ENCODE measurements around the gene ABCD4. TPM values are rescaled to one million over a fixed set of nuclear protein-coding genes. Genes with fewer than 3 reads are reported as not detected.

Gene ABCD4
- total RNA-seq, 2 donors from 2014 or later = 33.4 to 77.3 TPM

GRCh38 chr14:74239848-74240793 is 62.6 kb downstream of the ABCD4 start:
- intact Hi-C loops (cut with DNase I) = no loop called here
- H3K9me3 ChIP-seq = no peaks in the 10 kb centered on the region

GRCh38 chr14:74238974-74239847 is 63.5 kb downstream of the ABCD4 start, which contains the start of gene VSX2:
Gene VSX2, plus strand, starts transcription at chr14:74239449. Its CDS starts 113 bp downstream, at chr14:74239562.
- Histone ChIP-seq H3K36me3 (no peaks in the 10 kb centered on the region), H3K4me1 (replicated peaks) (peaks cover 10% of the 10 kb centered on the region), H3K27me3 (replicated peaks; ENCODE audit: insufficient read depth) (peaks cover 40% of the 10 kb centered on the region), H3K4me3 (no peak within 1 kb of the TSS), H3K27ac (no peak within 1 kb of the TSS), H3K9me3 (no peaks in the 10 kb centered on the region)
- no peak for DNase-seq (ENCODE audit: low spot score)
- TF ChIP-seq CTCF (IDR thresholded peaks at IDR 0.05) (no peak), POLR2A (IDR thresholded peaks at IDR 0.05) (no peak), POLR2AphosphoS5 (IDR thresholded peaks at IDR 0.05) (no peak)
- WGBS = 11% methylated on average over 34 of the region's 40 CpGs
- intact Hi-C loops (cut with DNase I) = no loop called here

More at GRCh38 chr14:74239848-74240793, 62.6 kb downstream of the ABCD4 start:
- no peak for TF ChIP-seq POLR2AphosphoS5 (IDR thresholded peaks at IDR 0.05)
- no peak for TF ChIP-seq CTCF (IDR thresholded peaks at IDR 0.05)
- no peak for TF ChIP-seq POLR2A (IDR thresholded peaks at IDR 0.05)
- H3K27me3 ChIP-seq (replicated peaks; ENCODE audit: insufficient read depth) = peaks cover 40% of the 10 kb centered on the region
- no peak overlapping the region for H3K27ac ChIP-seq
- H3K4me3 ChIP-seq = peak overlapping the region in 1 of 2 donors; percentile 20
- peaks cover 10% of the 10 kb centered on the region for H3K4me1 ChIP-seq (replicated peaks)
- 5% methylated on average over 81 of the region's 94 CpGs for WGBS
- no peaks in the 10 kb centered on the region for H3K36me3 ChIP-seq
- no peak for DNase-seq (ENCODE audit: low spot score)

GRCh38 chr14:74237441-74237840 is 65.3 kb downstream of the ABCD4 start:
- Histone ChIP-seq H3K9me3 (no peaks in the 10 kb centered on the region), H3K4me3 (no peak overlapping the region), H3K4me1 (replicated peaks) (peaks cover 10% of the 10 kb centered on the region), H3K36me3 (no peaks in the 10 kb centered on the region), H3K27ac (no peak overlapping the region), H3K27me3 (replicated peaks; ENCODE audit: insufficient read depth) (peaks cover 30% of the 10 kb centered on the region)
- DNase-seq (ENCODE audit: low spot score) = no peak
- WGBS = 81% methylated on average over 4 of the region's 4 CpGs
- intact Hi-C loops (cut with DNase I) = no loop called here
- TF ChIP-seq POLR2AphosphoS5 (IDR thresholded peaks at IDR 0.05) (no peak), CTCF (IDR thresholded peaks at IDR 0.05) (no peak), POLR2A (IDR thresholded peaks at IDR 0.05) (no peak)

Other genes starting within 250 kb of the ABCD4 start
- 10 to 100 TPM; 78.2 to 85.8 TPM for gene ALDH6A1, start 218.5 kb downstream of the ABCD4 start, total RNA-seq
- 1 to 10 TPM; 7.8 to 8.1 TPM for gene LIN52, start 218.0 kb downstream of the ABCD4 start, total RNA-seq
- gene VSX2, start 63.5 kb downstream of the ABCD4 start, total RNA-seq = not detected
- gene VRTN, start 45.5 kb upstream of the ABCD4 start, total RNA-seq = under 1 TPM in 1 of 2 donors, not detected in 1; 0.34 TPM
- gene SYNDIG1L, start 123.3 kb upstream of the ABCD4 start, total RNA-seq = under 1 TPM; 0.09 to 0.34 TPM
- 100 to 1,000 TPM; 625 to 762 TPM for gene NPC2, start 190.4 kb upstream of the ABCD4 start, total RNA-seq
- gene ISCA2, start 190.8 kb upstream of the ABCD4 start, total RNA-seq = 10 to 100 TPM; 23.5 to 25.5 TPM